HCEC 1CT (cell line): ENCODE results near the gene MLLT3.

Source experiments
- DNase-seq: peaks from one replicate; pipeline ENCODE4 v3.0.0-alpha.2; 2017

Gene MLLT3

GRCh38 chr9:20553558-20554149, 68.6 kb downstream of the MLLT3 start:
- DNase-seq: peak; percentile 6

- peak; percentile 44 for DNase-seq
Measured at GRCh38 chr9:20552874-20553557, 69.3 kb downstream of the MLLT3 start.

GRCh38 chr9:20551835-20552234, 70.5 kb downstream of the MLLT3 start:
- DNase-seq: no peak

GRCh38 chr9:20551236-20551635, 71.1 kb downstream of the MLLT3 start:
- DNase-seq: peak; percentile 31

GRCh38 chr9:20550326-20550725, 72.0 kb downstream of the MLLT3 start:
- no peak for DNase-seq

- DNase-seq: no peak
Measured at GRCh38 chr9:20549053-20549452, 73.2 kb downstream of the MLLT3 start.

- no peak for DNase-seq
Measured at GRCh38 chr9:20545023-20545622, 77.2 kb downstream of the MLLT3 start.

GRCh38 chr9:20540169-20540863, 82.0 kb downstream of the MLLT3 start:
- DNase-seq: no peak

GRCh38 chr9:20538956-20539355, 83.3 kb downstream of the MLLT3 start:
- no peak for DNase-seq

GRCh38 chr9:20538092-20538491, 84.2 kb downstream of the MLLT3 start:
- DNase-seq: no peak

- no peak for DNase-seq
Measured at GRCh38 chr9:20537294-20537693, 85.0 kb downstream of the MLLT3 start.

- DNase-seq: no peak
Measured at GRCh38 chr9:20532584-20532983, 89.7 kb downstream of the MLLT3 start.

- DNase-seq: no peak
Measured at GRCh38 chr9:20529837-20530236, 92.5 kb downstream of the MLLT3 start.

- DNase-seq: no peak
Measured at GRCh38 chr9:20528253-20528652, 94.0 kb downstream of the MLLT3 start.

- peak; percentile 73 for DNase-seq
Measured at GRCh38 chr9:20526500-20527319, 95.6 kb downstream of the MLLT3 start.

- peak; percentile 22 for DNase-seq
Measured at GRCh38 chr9:20524776-20525175, 97.5 kb downstream of the MLLT3 start.

- no peak for DNase-seq
Measured at GRCh38 chr9:20518737-20519136, 103.6 kb downstream of the MLLT3 start.

- no peak for DNase-seq
Measured at GRCh38 chr9:20513126-20513913, 109.0 kb downstream of the MLLT3 start.

- DNase-seq: no peak
Measured at GRCh38 chr9:20512636-20513035, 109.7 kb downstream of the MLLT3 start.

GRCh38 chr9:20512106-20512505, 110.2 kb downstream of the MLLT3 start:
- DNase-seq: peak; percentile 53

- no peak for DNase-seq
Measured at GRCh38 chr9:20511686-20512085, 110.6 kb downstream of the MLLT3 start.

GRCh38 chr9:20509466-20509865, 112.8 kb downstream of the MLLT3 start:
- no peak for DNase-seq
